RWPE2 (cell line): ENCODE measurements around the gene CRHR1.

ENCODE experiments used
- ATAC-seq: fragments of 200-7000 bp; cut with Tn5 transposase; 3 replicates; pipeline ENCODE4 v1.9.1; 2021; ENCODE audit warnings: low read depth
- DNase-seq: peaks from one replicate; pipeline ENCODE4 v3.0.0-alpha.2; 2020; ENCODE audit warnings: low spot score
- H3K27ac ChIP-seq: fragments of 450-650 bp; 2 replicates; pipeline ENCODE4 v1.5.1; 2017; ENCODE audit warnings: mild to moderate bottlenecking; ENCODE audit not compliant: poor library complexity, severe bottlenecking
- H3K27me3 ChIP-seq: fragments of 250-450 bp; sonication (Bioruptor Pico); 2 replicates; pipeline ENCODE4 v1.5.1; 2021; ENCODE audit warnings: mild to moderate bottlenecking, moderate library complexity; ENCODE audit not compliant: insufficient read depth, poor library complexity, severe bottlenecking
- H3K36me3 ChIP-seq: fragments of 250-450 bp; sonication (Bioruptor Pico); 2 replicates; pipeline ENCODE4 v1.5.1; 2020; ENCODE audit warnings: low read depth, mild to moderate bottlenecking, moderate library complexity
- H3K4me1 ChIP-seq: fragments of 250-450 bp; sonication (Bioruptor Pico); 2 replicates; pipeline ENCODE4 v1.5.1; 2021; ENCODE audit warnings: mild to moderate bottlenecking, moderate library complexity; ENCODE audit not compliant: insufficient read depth, poor library complexity, severe bottlenecking
- H3K4me3 ChIP-seq: fragments of 250-450 bp; sonication (Bioruptor Pico); 2 replicates; pipeline ENCODE4 v1.5.1; 2021; ENCODE audit warnings: mild to moderate bottlenecking, moderate library complexity; ENCODE audit not compliant: severe bottlenecking
- H3K9me3 ChIP-seq: fragments of 250-450 bp; sonication (Bioruptor Pico); 2 replicates; pipeline ENCODE4 v1.5.1; 2021; ENCODE audit warnings: mild to moderate bottlenecking, moderate library complexity; ENCODE audit not compliant: severe bottlenecking
- TF ChIP-seq, protein P1 (sequence below): fragments of 450-650 bp; IDR thresholded peaks from one replicate; pipeline ENCODE4 v1.5.1; 2017; ENCODE audit warnings: mild to moderate bottlenecking, moderate library complexity; ENCODE audit not compliant: poor library complexity, severe bottlenecking

The CRHR1 gene

GRCh38 chr17:45841883-45842525 lies 57.9 kb downstream of the CRHR1 start:
- no peak overlapping the region for H3K27ac ChIP-seq
- no peaks in the 10 kb centered on the region for H3K27me3 ChIP-seq
- TF ChIP-seq, protein P1, sequence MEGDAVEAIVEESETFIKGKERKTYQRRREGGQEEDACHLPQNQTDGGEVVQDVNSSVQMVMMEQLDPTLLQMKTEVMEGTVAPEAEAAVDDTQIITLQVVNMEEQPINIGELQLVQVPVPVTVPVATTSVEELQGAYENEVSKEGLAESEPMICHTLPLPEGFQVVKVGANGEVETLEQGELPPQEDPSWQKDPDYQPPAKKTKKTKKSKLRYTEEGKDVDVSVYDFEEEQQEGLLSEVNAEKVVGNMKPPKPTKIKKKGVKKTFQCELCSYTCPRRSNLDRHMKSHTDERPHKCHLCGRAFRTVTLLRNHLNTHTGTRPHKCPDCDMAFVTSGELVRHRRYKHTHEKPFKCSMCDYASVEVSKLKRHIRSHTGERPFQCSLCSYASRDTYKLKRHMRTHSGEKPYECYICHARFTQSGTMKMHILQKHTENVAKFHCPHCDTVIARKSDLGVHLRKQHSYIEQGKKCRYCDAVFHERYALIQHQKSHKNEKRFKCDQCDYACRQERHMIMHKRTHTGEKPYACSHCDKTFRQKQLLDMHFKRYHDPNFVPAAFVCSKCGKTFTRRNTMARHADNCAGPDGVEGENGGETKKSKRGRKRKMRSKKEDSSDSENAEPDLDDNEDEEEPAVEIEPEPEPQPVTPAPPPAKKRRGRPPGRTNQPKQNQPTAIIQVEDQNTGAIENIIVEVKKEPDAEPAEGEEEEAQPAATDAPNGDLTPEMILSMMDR: no peak
- no peaks in the 10 kb centered on the region for H3K36me3 ChIP-seq
- H3K4me1 ChIP-seq: no peaks in the 10 kb centered on the region
- DNase-seq: no peak
- peak; percentile 62 for ATAC-seq
- H3K9me3 ChIP-seq: no peaks in the 10 kb centered on the region
- H3K4me3 ChIP-seq: no peak overlapping the region

DNA sequence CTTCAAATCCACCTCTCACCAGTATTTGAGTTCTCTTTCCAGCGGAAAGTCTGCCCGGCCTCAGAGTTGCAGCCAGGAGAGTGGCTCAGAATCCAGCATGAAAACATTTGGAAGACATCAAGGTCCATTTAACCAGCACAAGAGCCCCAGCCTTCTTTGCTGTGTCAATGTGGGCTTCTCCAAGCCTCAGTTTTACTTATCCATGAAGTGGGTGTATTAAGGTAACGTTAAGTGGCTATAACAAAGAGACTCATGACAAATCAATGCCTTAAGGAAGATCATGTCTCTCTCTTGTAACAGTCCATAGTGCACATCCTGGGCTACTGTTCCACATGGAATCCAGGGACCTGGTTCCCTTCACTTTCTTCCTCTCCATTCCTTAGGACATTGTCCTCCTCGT lies 59.6 kb downstream of the CRHR1 start:
- H3K9me3 ChIP-seq: no peaks in the 10 kb centered on the region
- no peak for ATAC-seq

GRCh38 chr17:45844695-45845375 lies 60.7 kb downstream of the CRHR1 start, which contains the start of gene SPPL2C:
TSS of gene SPPL2C (plus strand) at chr17:45844881. CDS start at chr17:45844907, 26 bp downstream.
- H3K27me3 ChIP-seq: no peaks in the 10 kb centered on the region
- no peak within 1 kb of the TSS for H3K27ac ChIP-seq
- no peaks in the 10 kb centered on the region for H3K4me1 ChIP-seq
- no peaks in the 10 kb centered on the region for H3K36me3 ChIP-seq
- ATAC-seq: no peak
- H3K4me3 ChIP-seq: no peak within 1 kb of the TSS
- TF ChIP-seq, protein P1: no peak
- DNase-seq: no peak
- H3K9me3 ChIP-seq: no peaks in the 10 kb centered on the region

More for the DNA sequence above, 59.6 kb downstream of the CRHR1 start:
- H3K27me3 ChIP-seq: no peaks in the 10 kb centered on the region
- H3K4me1 ChIP-seq: no peaks in the 10 kb centered on the region
- no peak for DNase-seq
- H3K4me3 ChIP-seq: no peak overlapping the region
- no peak overlapping the region for H3K27ac ChIP-seq
- TF ChIP-seq, protein P1: no peak
- H3K36me3 ChIP-seq: no peaks in the 10 kb centered on the region

GRCh38 chr17:45845376-45846185 lies 61.5 kb downstream of the CRHR1 start:
- Histone ChIP-seq H3K27me3 (no peaks in the 10 kb centered on the region), H3K9me3 (no peaks in the 10 kb centered on the region), H3K27ac (no peak overlapping the region), H3K4me1 (no peaks in the 10 kb centered on the region), H3K4me3 (no peak overlapping the region), H3K36me3 (no peaks in the 10 kb centered on the region)
- TF ChIP-seq, protein P1: no peak
- DNase-seq (no peak), ATAC-seq (no peak)
